PFSK-1 (cell line): ENCODE measurements around the gene CLEC12A.

Experiments
- FOXP2 ChIP-seq: optimal IDR thresholded peaks from 2 replicates; pipeline ENCODE3; 2011; ENCODE audit warnings: borderline replicate concordance, control low read depth, inconsistent platforms; ENCODE audit not compliant: insufficient read depth; ENCODE audit errors: extremely low read length, extremely low read depth
- POLR2AphosphoS5 ChIP-seq: IDR thresholded peaks from 2 replicates; pipeline ENCODE4 v1.6.1; 2012; ENCODE audit warnings: low read depth, mild to moderate bottlenecking, control low read depth, low read length, moderate library complexity
- SIN3A ChIP-seq: IDR thresholded peaks from 2 replicates; pipeline ENCODE4 v1.6.1; 2012; ENCODE audit warnings: mild to moderate bottlenecking, low read length, moderate library complexity, borderline replicate concordance; ENCODE audit not compliant: insufficient read depth
- TAF1 ChIP-seq: IDR thresholded peaks from 2 replicates; pipeline ENCODE4 v1.6.1; 2012; ENCODE audit warnings: low read length, control low read depth, borderline replicate concordance; ENCODE audit not compliant: insufficient read depth
- TF ChIP-seq, protein P1 (sequence below), 2 experiments: IDR thresholded peaks; 2 replicates each; pipeline versions ENCODE4 v1.6.1 to v1.8.0; 2011 to 2012; ENCODE audit warnings: low read depth in 2 of 2, low read length in 2 of 2, control low read depth in 1 of 2, inconsistent platforms in 1 of 2, mild to moderate bottlenecking in 1 of 2, moderate library complexity in 1 of 2; ENCODE audit not compliant: insufficient read depth in 1 of 2

Gene CLEC12A

GRCh38 chr12:9991876-9992275 lies 20.7 kb downstream of the CLEC12A start:
- TF ChIP-seq POLR2AphosphoS5 (no peak), TAF1 (no peak), FOXP2 (no peak), SIN3A (no peak)
- TF ChIP-seq, protein P1, sequence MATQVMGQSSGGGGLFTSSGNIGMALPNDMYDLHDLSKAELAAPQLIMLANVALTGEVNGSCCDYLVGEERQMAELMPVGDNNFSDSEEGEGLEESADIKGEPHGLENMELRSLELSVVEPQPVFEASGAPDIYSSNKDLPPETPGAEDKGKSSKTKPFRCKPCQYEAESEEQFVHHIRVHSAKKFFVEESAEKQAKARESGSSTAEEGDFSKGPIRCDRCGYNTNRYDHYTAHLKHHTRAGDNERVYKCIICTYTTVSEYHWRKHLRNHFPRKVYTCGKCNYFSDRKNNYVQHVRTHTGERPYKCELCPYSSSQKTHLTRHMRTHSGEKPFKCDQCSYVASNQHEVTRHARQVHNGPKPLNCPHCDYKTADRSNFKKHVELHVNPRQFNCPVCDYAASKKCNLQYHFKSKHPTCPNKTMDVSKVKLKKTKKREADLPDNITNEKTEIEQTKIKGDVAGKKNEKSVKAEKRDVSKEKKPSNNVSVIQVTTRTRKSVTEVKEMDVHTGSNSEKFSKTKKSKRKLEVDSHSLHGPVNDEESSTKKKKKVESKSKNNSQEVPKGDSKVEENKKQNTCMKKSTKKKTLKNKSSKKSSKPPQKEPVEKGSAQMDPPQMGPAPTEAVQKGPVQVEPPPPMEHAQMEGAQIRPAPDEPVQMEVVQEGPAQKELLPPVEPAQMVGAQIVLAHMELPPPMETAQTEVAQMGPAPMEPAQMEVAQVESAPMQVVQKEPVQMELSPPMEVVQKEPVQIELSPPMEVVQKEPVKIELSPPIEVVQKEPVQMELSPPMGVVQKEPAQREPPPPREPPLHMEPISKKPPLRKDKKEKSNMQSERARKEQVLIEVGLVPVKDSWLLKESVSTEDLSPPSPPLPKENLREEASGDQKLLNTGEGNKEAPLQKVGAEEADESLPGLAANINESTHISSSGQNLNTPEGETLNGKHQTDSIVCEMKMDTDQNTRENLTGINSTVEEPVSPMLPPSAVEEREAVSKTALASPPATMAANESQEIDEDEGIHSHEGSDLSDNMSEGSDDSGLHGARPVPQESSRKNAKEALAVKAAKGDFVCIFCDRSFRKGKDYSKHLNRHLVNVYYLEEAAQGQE (IDR thresholded peaks at IDR 0.05; ENCODE audit: insufficient read depth in 1 of 2, low read depth in 2 of 2, low read length in 2 of 2) = no peak

- TF ChIP-seq, protein P1 (IDR thresholded peaks at IDR 0.05; ENCODE audit: insufficient read depth in 1 of 2, low read depth in 2 of 2, low read length in 2 of 2) = no peak
- TF ChIP-seq FOXP2 = no peak
- TF ChIP-seq POLR2AphosphoS5 = no peak
These were observed 21.1 kb downstream of the CLEC12A start for GRCh38 chr12:9992296-9992695.

DNA sequence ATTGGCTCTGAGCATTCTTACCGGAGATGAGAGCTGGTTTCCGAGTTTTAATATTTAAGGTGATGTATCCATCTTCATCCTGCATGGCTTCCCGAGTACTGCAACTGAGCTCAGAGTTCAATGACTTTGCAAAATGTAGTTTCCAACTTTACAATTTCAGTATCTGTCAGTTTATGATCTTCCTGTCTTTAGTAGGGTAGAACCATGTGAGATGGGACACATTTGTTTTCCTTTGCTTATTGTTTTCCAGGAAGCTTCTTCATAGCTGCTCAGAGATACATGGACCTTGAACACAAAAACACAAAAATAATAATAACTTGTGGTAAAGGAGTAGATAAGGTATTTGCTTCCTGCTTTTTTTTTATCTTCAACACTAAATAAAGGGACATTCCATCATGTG lies 27.8 kb downstream of the CLEC12A start, which contains the start of gene CLEC1B:
Gene CLEC1B, minus strand, starts transcription at position 106 of the 400 bp plus-strand sequence. Its CDS starts 21 bp downstream, at position 85.
- no peak for TF ChIP-seq TAF1
- TF ChIP-seq, protein P1 (IDR thresholded peaks at IDR 0.05; ENCODE audit: insufficient read depth in 1 of 2, low read depth in 2 of 2, low read length in 2 of 2) = no peak
- no peak for TF ChIP-seq FOXP2
- TF ChIP-seq POLR2AphosphoS5 = no peak
- TF ChIP-seq SIN3A = no peak

DNA sequence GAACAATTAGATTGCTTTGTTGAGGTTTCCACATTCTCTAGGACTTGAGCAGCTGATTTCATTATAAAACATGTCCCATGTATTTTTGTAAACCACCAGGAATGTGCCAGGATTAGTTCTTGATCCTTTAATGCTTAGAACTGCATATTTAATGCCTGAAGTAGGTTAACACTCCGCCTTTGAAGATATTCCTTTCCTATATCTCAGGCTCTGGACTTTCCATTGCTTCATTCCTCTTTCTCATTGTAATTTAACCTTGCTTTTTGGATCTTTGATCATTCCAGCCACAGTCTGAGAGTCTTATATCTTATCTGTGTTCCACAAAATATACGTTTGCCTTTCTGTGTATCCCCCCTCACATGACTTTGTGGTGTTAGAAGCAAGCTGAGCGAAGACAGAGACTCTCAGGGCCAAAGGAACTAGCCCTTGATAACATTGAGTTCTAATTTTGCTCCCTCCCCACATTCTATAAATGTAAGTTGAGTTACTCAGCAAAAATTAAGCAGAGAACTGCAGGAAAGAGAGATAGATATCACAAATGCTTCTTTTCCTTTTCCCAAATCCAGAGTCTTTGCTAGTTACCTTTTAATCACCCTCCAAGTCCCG lies 30.1 kb downstream of the CLEC12A start:
- TF ChIP-seq TAF1 (no peak), SIN3A (no peak), POLR2AphosphoS5 (no peak), FOXP2 (no peak)
- TF ChIP-seq, protein P1 (IDR thresholded peaks at IDR 0.05; ENCODE audit: insufficient read depth in 1 of 2, low read depth in 2 of 2, low read length in 2 of 2) = no peak
